Lung (tissue), 12 donors: Measurements from ENCODE around the gene CPLX1. TPM values are rescaled to one million over a fixed set of nuclear protein-coding genes. Genes with fewer than 3 reads are reported as not detected.

Experiments
- ATAC-seq: fragments of 200-7000 bp; cut with Tn5 transposase; one replicate; pipeline ENCODE4 v1.9.1; 2020; ENCODE audit warnings: moderate number of reproducible peaks; ENCODE audit not compliant: insufficient read depth, low FRiP score
- DNase-seq, 3 donors: peaks; one replicate each; pipeline ENCODE4 v3.0.0-alpha.2; 2013 to 2017
- H3K27ac ChIP-seq, 2 donors: one replicate each; pipeline ENCODE4 v1.5.1; 2013; ENCODE audit warnings: mild to moderate bottlenecking in 2 of 2, moderate library complexity in 2 of 2, control low read depth in 1 of 2, inconsistent platforms in 1 of 2, low read depth in 1 of 2, low read length in 1 of 2
- H3K27me3 ChIP-seq, 3 donors: one replicate each; pipeline ENCODE4 v1.5.1; 2013; ENCODE audit warnings: low read length in 2 of 3; ENCODE audit not compliant: control insufficient read depth in 3 of 3, insufficient read depth in 3 of 3
- H3K36me3 ChIP-seq, 4 donors: one replicate each; pipeline ENCODE4 v1.5.1; 2013; ENCODE audit warnings: low read length in 4 of 4, mild to moderate bottlenecking in 1 of 4, moderate library complexity in 1 of 4; ENCODE audit not compliant: control insufficient read depth in 4 of 4, insufficient read depth in 4 of 4
- H3K4me1 ChIP-seq, 5 donors: one replicate each; pipeline ENCODE4 v1.5.1; 2013; ENCODE audit warnings: low read length in 5 of 5, mild to moderate bottlenecking in 2 of 5, moderate library complexity in 1 of 5; ENCODE audit not compliant: control insufficient read depth in 5 of 5, insufficient read depth in 5 of 5
- H3K4me3 ChIP-seq: one replicate; pipeline ENCODE4 v1.5.1; 2013; ENCODE audit warnings: mild to moderate bottlenecking, control low read depth, moderate library complexity
- H3K9ac ChIP-seq, 2 donors: one replicate each; pipeline ENCODE4 v1.5.1; 2013; ENCODE audit warnings: low read length in 2 of 2, control low read depth in 1 of 2; ENCODE audit not compliant: insufficient read depth in 1 of 2
- H3K9me3 ChIP-seq, 4 donors: one replicate each; pipeline ENCODE4 v1.5.1; 2013; ENCODE audit warnings: low read length in 3 of 4, mild to moderate bottlenecking in 1 of 4, moderate library complexity in 1 of 4; ENCODE audit not compliant: control insufficient read depth in 4 of 4, insufficient read depth in 3 of 4
- CTCF ChIP-seq: IDR thresholded peaks from 2 replicates; pipeline ENCODE4 v1.5.1; 2012; ENCODE audit warnings: mild to moderate bottlenecking; ENCODE audit errors: control extremely low read depth, extremely low read depth
- WGBS, 2 donors: extraction: QIAGEN DNeasy Blood & Tissue Kit; methylation state at CpG; one replicate each; pipeline ENCODE4 v1.1.7; 2013; 5-methylcytosine and 5-hydroxymethylcytosine counted together
- polyA plus RNA-seq, 2 donors: library from polyadenylated mRNA; stranded (reverse); fragments of 200-250 nt; gene quantifications; one replicate each; pipeline ENCODE4 v1.2.1, GENCODE V29; 2013
- total RNA-seq, 2 donors: library from RNA; depleted of rRNA in 1 of 2; stranded (reverse); fragments of >200 nt in 1 of 2; gene quantifications; one replicate each; pipeline ENCODE4 v1.2.1, GENCODE V29; 2014 to 2021
- donor health status: control.
- donor health status: control.
- donor health status: Bipolar disorder and iron deficiency.
- donor health status: healthy.
- donor health status: DM: yes; HTN: yes; CAD: no.

CPLX1 gene
- total and polyA plus RNA-seq, 4 donors, result 1.1 to 3.9 (median 2.1) TPM

- DNase-seq, result no peak
- Histone ChIP-seq H3K9ac (no peak overlapping the region), H3K9me3 (peaks cover 0 to 2% (median 0%) of the 10 kb centered on the region in 4 donors), H3K36me3 (peaks cover 7 to 41% (median 33%) of the 10 kb centered on the region in 4 donors), H3K4me1 (peaks cover 0 to 19% (median 5%) of the 10 kb centered on the region in 5 donors), H3K27ac (no peak overlapping the region), H3K4me3 (no peak overlapping the region), H3K27me3 (no peaks in the 10 kb centered on the region)
- WGBS, 2 donors, result 82 to 92% methylated on average over 8 of the region's 8 CpGs
- TF ChIP-seq CTCF, result no peak
- no peak for ATAC-seq
Observed at GRCh38 chr4:772776-773175, 53.2 kb downstream of the CPLX1 start.

DNA sequence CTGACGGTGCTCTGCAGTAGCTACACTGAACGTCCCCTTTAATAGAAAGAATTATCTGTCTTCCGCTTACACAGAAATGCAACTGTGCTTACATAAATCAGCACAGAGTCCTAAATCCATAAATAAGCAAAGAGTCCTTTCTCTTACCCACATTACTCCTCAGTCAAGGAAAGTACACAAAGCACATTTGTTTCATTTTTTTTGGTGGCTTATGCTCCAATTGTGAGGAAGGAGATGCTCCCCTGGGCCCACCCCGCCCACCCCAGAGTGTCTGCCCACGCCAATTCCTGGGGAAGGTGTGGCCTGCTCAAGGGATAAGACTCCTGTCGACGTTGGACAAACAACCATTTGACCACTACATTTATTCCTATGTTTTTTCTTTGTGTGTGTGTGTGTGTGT, 53.8 kb downstream of the CPLX1 start:
- no peaks in the 10 kb centered on the region for H3K27me3 ChIP-seq
- DNase-seq (no peak), ATAC-seq (no peak)
- no peak for TF ChIP-seq CTCF
- no peak overlapping the region for H3K4me3 ChIP-seq
- H3K4me1 ChIP-seq, result peaks cover 0 to 17% (median 5%) of the 10 kb centered on the region in 5 donors
- H3K27ac ChIP-seq, result no peak overlapping the region
- peaks cover 7 to 41% (median 32%) of the 10 kb centered on the region in 4 donors for H3K36me3 ChIP-seq
- 59 to 81% methylated on average over 7 of the region's 7 CpGs for WGBS, 2 donors
- no peak overlapping the region for H3K9ac ChIP-seq
- H3K9me3 ChIP-seq, result peaks cover 0 to 2% (median 0%) of the 10 kb centered on the region in 4 donors

DNA sequence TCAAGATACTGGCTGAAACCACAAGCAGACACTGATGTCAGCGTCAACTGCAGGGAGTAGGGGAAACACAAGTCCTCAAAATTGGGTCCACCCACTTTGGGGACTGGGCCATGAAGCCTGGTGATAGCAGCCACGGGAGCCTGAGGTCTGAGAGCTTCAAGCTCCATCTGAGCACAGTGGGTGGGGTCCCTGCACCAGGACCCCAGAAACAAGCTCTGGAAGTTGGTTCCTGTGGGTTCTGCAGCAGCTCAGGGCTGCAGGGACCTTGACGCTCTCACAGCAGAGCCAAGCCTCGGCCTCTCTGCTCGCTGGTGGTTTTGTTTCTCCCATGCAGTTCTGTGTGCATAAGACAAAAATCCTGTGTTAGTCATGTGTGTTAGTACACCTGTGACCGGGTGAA, 54.5 kb downstream of the CPLX1 start:
- H3K27me3 ChIP-seq, result no peaks in the 10 kb centered on the region
- DNase-seq (no peak), ATAC-seq (no peak)
- no peak overlapping the region for H3K9ac ChIP-seq
- H3K27ac ChIP-seq, result no peak overlapping the region
- no peak for TF ChIP-seq CTCF
- peaks cover 7 to 43% (median 35%) of the 10 kb centered on the region in 4 donors for H3K36me3 ChIP-seq
- H3K4me1 ChIP-seq, result peaks cover 0 to 15% (median 5%) of the 10 kb centered on the region in 5 donors
- WGBS, 2 donors, result 71 to 81% methylated on average over 6 of the region's 6 CpGs
- H3K9me3 ChIP-seq, result peaks cover 0 to 2% (median 0%) of the 10 kb centered on the region in 4 donors
- H3K4me3 ChIP-seq, result no peak overlapping the region

DNA sequence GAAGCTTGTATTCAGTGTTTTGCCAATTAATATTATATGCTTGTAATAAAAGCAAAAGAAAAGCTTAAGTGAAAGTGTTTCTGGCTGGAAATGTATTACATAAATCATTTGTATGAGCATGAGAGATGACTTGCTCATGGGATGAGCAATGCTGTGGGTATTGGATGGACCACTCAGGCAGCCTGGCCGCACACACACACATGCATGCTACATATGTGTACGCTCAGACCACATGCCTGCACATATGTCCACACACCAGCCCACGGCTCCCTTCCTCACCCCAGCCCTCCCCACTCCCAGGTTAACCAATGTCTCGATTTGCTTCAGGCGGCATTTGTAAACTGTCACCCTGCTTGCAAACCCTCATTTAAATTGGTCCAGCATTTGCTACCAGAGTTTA, 55.9 kb downstream of the CPLX1 start:
- DNase-seq, result no peak
- 93 to 96% methylated on average over 5 of the region's 5 CpGs for WGBS, 2 donors

More for the DNA sequence above, 55.9 kb downstream of the CPLX1 start:
- Histone ChIP-seq H3K9ac (no peak overlapping the region), H3K27ac (no peak overlapping the region), H3K4me3 (no peak overlapping the region), H3K27me3 (no peaks in the 10 kb centered on the region), H3K9me3 (peaks cover 0 to 2% (median 0%) of the 10 kb centered on the region in 4 donors), H3K4me1 (peaks cover 0 to 14% (median 5%) of the 10 kb centered on the region in 5 donors), H3K36me3 (peaks cover 0 to 48% (median 37%) of the 10 kb centered on the region in 4 donors)
- no peak for ATAC-seq
- TF ChIP-seq CTCF, result no peak
